ENCODE measurements around the gene COL27A1. TPM values are rescaled to one million over a fixed set of nuclear protein-coding genes. Genes with fewer than 3 reads are reported as not detected.

The COL27A1 gene
- total RNA-seq, 1 donor from 2014 or later = 4.4 TPM

- DNase-seq (ENCODE audit: low read depth, low spot score) = no peak
Measured at GRCh38 chr9:114339130-114339908, 184.0 kb downstream of the COL27A1 start.

DNA sequence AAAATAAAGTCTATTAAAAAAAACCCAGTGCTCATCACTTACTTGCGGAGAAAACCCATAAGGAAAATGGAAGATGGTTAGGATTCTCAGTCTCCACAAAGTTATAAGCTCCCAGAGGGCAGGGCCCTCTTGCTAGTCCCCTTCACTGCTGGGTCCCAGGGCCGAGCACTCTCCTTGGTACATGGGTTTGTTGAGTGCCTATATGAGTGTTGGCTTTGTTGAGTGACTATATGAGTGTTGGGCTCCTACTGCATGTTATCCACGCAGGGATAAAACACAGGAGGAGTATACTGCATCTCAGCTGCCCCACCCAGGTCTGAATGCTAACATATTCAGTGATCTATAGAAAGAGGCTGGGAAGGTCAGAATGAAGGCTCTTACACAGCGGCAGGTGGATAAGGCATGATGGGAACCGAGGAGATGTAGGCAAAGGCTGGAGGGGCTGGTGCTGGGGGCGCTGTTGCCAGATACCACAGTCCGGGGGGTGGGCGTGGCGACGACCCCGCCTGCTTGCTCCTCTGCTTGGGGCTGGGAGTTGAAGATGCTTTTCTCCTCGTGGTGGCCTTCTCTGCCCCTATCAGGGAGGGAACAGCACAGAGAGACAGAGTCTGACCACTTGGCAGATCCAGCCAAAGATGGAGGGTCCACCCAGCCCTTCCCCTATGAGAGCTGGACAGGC, 186.0 kb downstream of the COL27A1 start:
- no peak for DNase-seq (ENCODE audit: low read depth, low spot score)

- no peak for DNase-seq (ENCODE audit: low read depth, low spot score)
Measured at GRCh38 chr9:114341991-114342390, 186.7 kb downstream of the COL27A1 start.

DNA sequence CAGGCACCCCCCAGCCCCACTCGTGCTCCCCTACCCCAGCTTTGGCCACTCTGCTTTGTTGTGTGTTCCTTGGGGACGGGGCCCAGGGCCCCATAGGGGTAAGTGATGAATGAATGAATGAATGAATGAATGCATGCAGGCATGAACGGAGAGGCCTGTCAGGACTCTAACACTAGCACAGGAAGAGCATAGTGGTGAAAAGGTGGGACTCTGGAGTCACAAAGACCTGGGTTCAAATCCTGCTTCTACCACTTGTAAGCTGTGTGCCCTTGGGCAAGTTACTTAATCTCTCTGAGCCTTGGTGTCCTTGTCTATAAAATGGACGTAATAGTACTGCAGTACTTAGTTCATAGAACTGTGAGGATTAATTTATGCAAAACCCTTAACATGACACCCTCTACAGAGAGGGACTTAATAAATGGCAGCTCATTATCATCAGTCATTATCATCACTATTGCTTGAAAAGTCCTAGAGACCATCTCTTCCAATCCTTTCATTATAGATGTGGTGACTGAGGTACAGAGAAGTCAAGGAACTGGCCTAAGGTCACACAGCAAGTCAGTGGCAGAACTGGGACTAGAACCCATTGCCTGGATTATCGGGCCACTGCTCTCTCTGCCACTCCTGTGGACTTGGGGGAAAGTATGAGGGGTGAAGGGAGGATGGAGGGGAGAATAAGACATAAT, 187.6 kb downstream of the COL27A1 start:
- DNase-seq (ENCODE audit: low read depth, low spot score) = no peak

DNA sequence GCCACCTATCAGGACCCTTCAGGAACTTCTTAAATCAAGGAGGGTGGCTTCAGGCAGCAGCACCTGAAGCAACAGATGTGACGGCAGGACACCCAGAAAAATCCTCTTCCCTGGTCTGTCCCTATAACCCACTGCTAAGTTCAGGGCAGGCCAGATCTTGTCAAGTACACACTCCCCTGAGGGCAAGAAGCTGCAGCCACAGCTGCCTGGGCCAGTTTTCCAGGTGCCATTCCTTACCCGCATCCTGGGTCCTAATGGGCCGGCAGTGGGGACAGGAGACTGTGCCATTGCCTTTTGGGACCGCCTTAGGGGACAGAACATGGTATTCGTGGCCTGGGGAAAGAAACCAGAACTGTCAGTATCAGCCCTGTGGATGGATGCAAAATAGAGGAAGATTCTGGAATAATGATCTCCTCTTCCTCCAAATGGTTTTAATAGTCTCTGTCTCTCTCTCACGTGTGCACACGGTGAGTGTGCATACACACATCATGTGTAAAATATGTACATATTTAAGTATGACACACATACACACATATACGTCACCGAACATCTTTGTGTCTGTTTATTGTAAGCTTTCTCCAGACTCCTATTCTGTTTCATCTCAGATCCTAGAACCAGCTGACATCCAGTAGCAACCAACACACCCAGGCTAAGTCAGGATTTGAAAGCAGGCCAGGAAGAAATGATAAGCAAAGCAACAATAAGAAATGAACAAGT, 188.3 kb downstream of the COL27A1 start:
- no peak for DNase-seq (ENCODE audit: low read depth, low spot score)

DNA sequence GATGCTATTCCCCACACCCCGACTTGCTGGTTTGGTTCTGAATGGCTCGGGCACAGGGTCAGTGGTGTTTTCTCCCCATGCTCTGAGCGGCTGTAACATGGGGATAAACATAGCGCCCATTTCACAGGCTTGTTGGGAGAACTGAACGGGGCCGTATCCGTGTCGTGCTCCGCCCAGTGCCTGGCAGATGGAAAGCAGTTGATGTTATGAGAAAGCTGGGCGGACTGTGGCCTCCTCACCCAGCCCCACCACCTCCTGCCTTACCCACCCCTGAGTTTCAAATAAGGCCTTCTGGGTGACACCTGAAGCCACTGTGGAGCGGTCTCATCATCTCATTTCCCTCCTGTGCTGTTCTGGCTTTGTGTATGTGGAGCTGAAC, 188.8 kb downstream of the COL27A1 start:
- DNase-seq (ENCODE audit: low read depth, low spot score) = no peak

DNA sequence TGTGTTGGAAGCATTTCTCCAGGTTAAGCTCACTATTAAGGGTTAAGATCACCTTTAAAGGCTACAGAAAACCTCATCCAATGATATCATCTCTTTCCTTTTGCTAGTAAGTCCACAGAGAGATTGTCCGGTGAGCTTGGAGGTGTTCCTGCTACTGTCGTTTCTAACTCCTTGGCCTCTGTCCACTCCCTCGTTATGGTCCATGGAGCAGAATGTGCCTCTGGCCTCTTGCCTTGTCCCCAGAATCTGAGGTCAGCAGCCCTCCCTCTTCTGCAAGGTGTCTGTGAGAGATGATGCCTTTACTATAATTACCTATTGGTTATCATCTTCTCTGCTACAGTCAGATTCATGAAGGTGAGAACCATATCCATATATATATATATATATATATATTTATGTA, 189.4 kb downstream of the COL27A1 start:
- DNase-seq (ENCODE audit: low read depth, low spot score) = no peak

- DNase-seq (ENCODE audit: low read depth, low spot score) = no peak
Measured at GRCh38 chr9:114345493-114346065, 190.2 kb downstream of the COL27A1 start.

DNA sequence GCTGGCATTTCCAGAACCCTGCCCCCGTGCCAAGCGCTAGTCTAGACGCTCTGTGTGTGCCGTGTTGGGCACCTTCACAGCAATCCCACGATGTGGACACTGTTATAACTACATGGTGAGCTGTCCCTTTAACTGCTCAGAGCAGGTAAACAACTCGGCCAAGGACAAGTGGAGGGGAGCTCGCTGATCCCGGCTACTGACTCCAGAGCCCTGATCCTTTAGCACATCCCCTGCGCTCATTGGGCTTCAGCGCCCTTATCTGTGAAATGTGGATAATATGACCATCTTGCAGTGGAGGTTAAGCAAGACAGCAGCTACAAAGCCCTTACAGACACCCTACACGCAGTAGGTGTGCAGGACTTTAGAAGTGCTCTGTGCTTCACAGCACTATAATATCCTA, 190.8 kb downstream of the COL27A1 start:
- no peak for DNase-seq (ENCODE audit: low read depth, low spot score)

- no peak for DNase-seq (ENCODE audit: low read depth, low spot score)
Measured at GRCh38 chr9:114347675-114348074, 192.3 kb downstream of the COL27A1 start.

- no peak for DNase-seq (ENCODE audit: low read depth, low spot score)
Measured at GRCh38 chr9:114348261-114348905, 193.0 kb downstream of the COL27A1 start.

DNA sequence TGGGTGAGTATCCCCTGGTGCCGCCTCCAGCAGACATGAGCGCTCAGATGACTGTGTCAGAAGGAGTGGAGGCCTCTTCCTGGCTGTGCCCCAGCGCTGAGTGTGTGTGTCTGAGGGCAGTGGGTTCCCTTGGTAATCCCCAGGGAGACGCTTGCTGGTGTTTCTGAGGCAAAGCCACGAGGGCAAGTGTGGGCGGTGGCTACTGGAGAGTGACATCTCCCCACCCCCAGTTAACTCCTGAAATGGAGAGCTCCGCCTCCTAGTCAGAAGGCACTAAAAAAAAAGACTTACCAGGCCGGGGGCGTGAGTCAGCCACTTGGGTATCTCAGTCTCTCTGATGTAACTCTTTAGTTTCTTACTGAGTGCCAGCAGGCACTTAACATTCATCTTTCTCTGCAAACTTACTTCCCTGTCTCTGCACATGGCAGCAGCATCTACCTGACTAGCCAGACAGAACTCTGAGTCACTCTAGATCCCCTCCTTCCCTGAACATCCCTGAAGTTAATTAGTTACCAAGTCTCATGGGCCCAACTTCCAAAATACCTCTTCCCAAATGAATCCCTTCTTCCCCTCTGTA, 193.7 kb downstream of the COL27A1 start:
- DNase-seq (ENCODE audit: low read depth, low spot score) = peak; percentile 29

DNA sequence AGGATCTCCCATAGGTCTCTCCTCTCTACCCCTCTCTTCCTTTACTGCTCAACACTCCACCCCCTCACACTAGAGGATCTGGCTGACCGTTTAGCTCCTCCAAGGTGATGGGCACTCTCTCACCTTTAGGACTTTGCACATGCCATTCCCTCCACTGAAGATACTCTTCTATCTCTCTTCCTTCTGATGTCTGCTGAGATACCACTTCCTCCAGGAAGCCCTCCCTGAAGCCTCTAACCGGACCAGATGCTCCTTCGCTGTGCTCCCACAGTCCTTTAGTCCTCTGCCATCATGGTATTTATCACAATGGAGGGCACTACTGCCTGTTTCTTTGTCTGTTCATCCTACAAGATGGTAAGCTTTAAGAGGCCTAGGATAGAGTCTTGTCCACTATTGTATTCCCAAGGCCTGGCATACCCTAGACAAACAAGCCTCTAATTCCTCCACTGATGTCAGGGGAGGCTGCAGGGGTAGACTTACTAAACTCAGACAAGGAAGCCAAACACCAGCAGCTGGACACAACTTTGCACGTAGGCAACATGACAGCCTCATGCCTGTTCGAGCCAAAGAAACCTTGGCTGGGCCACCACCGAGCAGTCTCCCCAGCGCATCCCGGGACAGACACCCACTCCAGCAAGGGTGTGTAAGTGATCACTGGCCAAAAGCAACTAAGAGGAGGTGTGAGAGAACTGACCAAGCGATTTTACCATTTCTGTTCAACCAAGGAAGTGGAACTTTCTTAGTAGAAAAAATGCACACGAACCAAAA, 194.6 kb downstream of the COL27A1 start:
- no peak for DNase-seq (ENCODE audit: low read depth, low spot score)

- DNase-seq (ENCODE audit: low read depth, low spot score) = no peak
Measured at GRCh38 chr9:114350636-114351401, 195.5 kb downstream of the COL27A1 start.

DNA sequence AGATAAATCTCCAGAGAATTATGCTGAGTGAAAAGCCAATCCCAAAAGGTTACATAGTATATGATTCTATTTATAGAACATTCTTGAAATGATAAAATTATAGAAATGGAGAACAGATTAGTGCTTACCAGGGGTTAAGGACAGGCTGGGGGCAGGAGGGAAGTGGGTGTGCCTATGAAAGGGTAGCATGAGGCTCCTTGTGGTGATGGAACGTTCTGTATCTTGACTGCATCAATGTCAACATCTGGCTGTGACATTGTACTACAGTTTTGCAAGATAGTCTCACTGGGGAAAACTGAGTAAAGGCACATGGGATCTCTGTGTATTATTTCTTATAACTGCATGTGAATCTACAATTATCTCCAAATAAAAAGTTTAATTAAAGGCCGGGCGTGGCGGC, 196.6 kb downstream of the COL27A1 start:
- no peak for DNase-seq (ENCODE audit: low read depth, low spot score)

DNA sequence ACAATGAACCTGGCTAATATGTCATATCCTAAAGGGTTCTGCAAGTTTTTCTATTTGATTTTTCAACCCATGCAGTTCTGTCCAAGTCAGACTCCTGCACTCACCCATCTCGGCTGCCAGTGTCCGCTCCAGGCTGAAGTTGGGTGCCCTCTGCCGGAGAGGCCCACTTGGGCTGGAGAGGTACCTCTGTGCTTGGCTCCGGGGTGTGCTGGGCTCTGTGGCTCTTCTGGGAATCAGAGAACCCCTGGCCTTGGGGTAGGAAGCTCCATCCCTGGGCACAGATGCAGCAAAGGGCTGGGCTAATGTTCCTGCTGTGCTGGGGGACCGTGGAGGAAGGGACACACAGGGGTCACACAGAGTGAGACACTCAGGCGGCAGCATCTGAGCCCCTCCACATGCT, 200.5 kb downstream of the COL27A1 start:
- no peak for DNase-seq (ENCODE audit: low read depth, low spot score)

DNA sequence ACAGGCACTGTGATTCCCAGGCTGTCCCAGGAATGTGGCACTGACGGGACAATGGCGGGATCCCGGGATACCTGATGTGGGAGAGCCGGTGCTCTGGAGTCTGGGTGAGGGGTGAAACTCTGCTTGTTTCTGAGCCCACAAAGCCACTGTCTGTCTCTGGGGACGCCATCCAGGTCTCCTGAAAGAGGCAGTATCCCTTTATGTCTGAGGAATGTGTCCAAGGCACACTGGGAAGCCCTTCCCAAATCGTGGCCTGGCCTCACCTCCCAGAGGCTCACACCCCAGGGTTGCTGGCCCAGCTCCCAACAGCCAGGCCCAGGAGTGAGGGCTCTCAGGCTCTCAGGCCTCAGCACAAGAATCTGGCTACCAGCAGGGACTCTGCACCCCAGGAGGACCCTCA, 201.5 kb downstream of the COL27A1 start:
- no peak for DNase-seq (ENCODE audit: low read depth, low spot score)

DNA sequence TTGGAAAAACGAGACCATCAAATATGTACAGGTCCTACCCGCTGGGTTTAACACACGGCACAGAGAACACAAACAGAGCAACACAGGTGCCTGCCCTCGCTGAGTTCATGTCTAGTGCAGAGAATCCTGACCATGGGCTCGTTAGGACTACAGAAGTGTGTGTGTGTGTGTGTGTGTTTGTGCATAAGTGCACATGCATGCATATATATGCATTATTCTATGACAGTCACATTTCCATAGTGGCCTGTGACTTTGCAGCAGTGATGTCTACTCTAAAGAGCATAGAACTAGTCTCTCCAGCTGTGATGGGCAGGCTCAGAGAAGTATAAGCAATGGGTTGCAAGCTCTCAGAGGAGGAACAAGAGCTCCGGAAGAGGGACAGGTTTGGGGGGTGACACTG, 202.0 kb downstream of the COL27A1 start:
- no peak for DNase-seq (ENCODE audit: low read depth, low spot score)

- DNase-seq (ENCODE audit: low read depth, low spot score) = no peak
Measured at GRCh38 chr9:114357911-114358328, 202.6 kb downstream of the COL27A1 start.
